GM19025 (cell line): Measurements from ENCODE around the gene OSBPL10.
"Not testable (repeated sequence)": the region's sequence is repeated elsewhere in the genome, so short reads cannot be mapped to it uniquely, and the experiment has no call there.

ENCODE experiments used
- ATAC-seq: cut with Tn5 transposase; IDR thresholded peaks from one replicate; pipeline ENCODE4 v1.9.1; 2021; ENCODE audit warnings: mild to moderate bottlenecking, low read depth, moderate library complexity; ENCODE audit not compliant: unreplicated experiment

The OSBPL10 gene

GRCh38 chr3:31862666-31863279 lies 118.3 kb downstream of the OSBPL10 start:
- ATAC-seq: no peak

DNA sequence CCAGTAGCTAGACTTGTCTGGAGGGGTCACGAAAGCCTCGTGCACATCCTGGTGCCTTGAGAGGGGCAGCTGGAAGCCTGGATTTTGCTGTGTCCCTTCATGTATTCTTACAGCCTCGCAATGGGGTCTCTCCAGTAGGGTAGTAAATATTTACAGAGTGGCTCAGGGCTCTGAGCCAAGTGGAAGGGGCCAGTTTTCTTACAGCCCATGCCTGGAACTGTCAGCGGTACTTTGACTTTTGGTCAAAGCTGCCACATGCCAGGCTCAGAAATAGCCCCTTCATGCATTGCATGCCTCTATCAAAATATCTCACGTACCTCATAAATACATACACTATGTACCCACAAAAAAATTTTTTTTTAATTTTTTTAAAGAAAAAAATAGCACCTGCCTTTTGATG lies 119.2 kb downstream of the OSBPL10 start:
- no peak for ATAC-seq

GRCh38 chr3:31860642-31861041 lies 120.4 kb downstream of the OSBPL10 start:
- ATAC-seq: not testable (repeated sequence)

DNA sequence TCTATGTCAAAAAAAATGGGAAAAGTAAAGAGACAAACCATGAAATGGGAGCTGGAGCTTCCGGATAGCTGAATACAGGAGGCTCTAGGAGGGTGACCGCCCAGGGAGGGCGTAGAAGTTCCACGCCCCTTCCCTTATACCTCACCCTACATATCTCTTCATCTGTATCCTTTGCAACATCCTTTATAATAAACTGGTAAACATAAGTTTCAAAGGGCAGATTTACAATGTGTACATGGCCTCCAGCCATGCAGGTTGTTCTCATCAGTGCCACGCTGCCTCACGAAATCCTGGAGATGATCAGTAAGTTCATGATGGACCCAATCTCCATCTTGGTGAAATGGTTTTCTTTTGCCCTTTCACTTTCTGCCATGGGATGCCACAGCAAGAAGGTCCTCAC lies 121.8 kb downstream of the OSBPL10 start:
- no peak for ATAC-seq

DNA sequence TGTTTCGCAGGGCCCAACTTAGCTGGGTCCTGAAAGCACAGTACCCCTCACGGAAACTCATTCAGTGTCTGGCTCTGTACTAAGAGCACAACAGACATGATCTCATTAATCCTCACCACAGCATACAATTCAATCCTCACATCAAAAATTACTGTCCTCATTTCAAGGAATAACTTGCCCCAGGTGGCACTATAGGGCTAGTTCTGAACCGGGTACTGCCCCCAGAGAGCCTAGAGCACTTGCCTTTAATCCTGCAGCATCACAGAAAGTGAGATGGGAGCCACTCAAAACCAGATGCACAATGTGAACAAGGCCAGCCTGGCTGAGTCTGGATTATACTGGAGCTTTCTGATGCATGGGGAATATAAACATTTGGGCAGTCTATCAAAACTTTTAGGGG lies 122.6 kb downstream of the OSBPL10 start:
- ATAC-seq: no peak

DNA sequence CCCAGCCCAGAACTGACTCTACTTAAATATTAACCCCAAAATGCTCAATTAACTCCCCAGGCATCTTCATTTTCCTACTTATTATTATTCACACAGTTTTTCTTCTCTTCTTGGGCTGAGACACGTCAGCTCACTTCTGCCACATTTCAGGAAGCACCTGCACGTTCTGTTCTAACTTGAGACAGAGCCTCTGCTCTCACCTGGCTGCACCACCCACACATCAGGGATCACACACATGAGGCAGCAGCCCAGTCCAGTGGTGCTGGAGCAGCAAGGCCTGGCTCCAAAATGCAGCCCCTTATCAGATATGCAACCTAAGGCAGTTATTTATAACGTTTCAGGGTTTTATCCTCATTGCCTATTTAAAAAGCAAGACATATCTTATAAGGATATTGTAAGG lies 127.5 kb downstream of the OSBPL10 start:
- ATAC-seq: no peak

DNA sequence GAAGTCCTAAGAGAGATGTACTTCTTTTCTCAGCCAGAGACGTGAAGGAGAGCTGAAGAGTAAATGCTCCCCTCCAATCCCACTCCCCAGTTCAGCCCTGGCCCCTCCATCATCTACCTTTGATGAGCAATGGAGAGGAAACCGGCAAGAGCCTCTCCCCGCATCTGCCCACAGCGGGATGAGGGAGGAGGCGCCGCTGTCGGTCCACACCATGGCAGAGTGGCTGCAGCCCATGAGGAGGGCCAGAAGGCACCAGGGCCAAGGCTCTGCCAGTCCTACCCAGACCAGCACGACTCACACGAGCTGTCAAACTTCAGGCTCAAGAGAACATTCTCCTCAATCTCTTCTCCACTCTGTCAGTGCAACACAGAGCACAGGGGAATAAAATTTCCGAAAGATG lies 129.8 kb downstream of the OSBPL10 start:
- no peak for ATAC-seq

DNA sequence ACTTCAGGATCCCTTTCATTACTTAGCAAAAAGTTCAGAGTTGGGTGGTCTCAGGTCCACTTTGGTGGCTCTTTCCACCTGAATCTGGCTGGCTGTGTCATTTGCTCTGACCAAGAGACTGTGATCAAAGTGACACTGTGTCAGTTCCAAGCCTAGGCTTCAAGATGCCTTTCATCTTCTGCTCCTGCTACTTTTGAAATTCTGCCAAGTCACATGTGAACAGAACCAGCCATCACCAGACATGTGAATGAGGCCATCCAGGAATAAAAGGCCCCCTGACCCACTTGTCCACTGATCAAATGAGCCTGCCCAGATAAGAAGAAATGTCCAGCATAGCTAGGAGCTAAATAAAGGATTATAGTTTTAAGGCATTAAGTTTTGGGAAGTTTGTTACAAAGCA lies 132.2 kb downstream of the OSBPL10 start:
- no peak for ATAC-seq

DNA sequence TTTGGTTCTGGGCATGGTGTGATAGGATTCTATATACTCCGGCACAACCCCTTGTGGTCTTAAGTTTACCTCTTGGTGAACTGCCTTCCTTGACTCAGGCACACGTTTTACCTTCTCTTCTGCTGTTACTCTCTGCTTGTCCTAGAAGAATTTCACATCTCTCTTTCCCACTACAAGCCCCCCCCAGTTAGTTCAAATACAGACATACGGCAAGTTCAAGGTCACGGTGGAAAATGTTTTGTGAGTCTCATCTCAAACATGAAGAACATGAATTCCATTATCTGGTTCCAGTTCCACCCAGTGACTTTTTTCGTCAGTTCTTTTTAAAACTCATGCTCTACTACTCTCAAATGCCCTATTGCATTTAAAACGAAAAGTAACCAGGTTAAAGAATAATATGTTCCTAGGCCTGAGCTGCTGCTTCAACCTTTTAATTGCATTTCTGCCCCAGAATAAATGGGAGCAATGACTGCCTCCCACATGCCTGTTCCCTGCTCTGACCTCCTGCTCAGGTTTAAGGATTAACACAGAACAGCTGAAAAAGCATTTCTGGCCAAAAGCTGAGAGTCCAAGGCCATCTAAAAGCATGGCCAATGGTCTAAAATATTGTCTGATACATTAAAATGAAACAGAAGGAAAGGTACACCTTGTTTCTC lies 132.8 kb downstream of the OSBPL10 start:
- no peak for ATAC-seq

DNA sequence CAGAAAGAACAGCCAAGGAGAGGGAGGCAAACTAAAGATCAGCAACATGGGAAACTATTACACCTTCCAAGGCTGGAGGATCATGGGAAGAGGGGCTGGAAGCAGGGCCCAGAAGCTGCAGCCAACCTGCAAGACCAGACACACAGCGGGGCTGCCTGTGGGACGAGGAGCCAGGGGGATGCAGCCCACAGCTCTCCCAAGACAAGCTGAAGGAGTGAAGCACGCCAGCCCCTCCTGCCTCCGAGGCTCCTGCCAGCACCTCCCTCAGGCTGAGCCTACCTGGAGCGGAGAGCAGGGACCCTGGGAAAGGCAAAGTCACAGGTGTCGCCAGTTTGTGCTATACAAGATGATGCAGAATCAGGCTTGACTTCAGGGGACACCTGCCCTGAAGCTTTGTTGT lies 133.3 kb downstream of the OSBPL10 start:
- no peak for ATAC-seq

- ATAC-seq: no peak
Measured at GRCh38 chr3:31841515-31841914, 139.5 kb downstream of the OSBPL10 start.

DNA sequence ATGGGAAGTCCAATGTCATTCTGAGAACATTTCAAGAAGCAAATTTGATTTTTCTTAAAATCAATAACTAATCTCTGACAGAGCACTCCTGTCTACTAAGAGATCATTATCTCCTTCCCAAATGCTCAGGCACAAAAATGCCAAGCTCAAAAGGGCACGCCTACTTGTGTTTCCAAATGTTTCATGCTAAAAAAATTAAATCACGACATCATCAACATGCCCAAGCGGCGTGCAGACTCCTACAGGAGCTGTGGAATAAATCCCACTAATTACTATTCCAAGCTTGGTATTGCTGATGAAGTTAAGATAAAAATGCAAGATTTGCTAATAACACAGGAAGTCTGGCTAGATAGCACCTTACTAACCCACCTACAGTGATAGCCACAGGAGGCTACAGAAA lies 140.8 kb downstream of the OSBPL10 start:
- no peak for ATAC-seq

GRCh38 chr3:31839144-31839917 lies 141.7 kb downstream of the OSBPL10 start:
- no peak for ATAC-seq

DNA sequence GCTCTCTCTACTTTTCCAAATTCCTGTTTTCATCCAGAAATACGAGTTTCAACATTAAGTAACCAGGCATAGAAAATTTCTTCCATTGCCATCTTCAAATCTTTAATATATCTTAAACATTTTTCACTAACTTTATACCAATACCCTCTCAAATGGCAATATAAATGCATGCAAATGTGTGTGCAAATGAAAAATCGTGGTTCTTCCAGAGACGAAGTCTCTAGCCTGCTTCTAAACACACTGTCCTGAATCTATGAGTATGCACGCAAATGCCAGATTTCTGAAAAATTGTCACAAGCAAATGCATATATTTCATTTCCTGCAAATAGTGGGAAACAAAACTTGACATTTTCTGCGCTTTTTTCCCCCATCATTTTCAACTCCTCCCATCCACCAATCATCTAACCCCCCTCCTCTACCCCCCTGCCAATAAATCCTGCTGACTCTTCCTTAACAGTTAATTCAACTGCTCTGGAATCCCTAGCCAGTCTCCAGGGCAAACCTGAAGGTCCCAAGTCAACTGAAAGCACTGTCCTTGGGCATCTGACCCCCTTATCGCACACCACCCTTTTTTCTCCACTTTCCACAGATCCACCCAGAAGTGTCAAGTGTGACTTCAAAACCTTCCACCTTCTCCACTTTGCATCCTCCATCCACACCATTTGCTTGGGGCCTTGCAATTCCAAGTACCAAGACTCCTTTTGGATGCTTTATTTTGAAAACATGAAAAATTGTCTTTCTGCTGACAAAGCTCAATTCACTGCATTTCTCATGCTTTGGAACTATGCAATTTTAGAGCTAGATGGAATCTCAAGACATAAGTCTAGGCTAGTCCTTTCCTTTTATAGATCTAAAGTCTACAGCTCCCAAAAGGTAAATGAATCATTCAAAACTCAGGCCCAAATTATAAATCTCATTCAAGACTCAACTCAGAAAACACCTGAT lies 144.7 kb downstream of the OSBPL10 start:
- no peak for ATAC-seq

DNA sequence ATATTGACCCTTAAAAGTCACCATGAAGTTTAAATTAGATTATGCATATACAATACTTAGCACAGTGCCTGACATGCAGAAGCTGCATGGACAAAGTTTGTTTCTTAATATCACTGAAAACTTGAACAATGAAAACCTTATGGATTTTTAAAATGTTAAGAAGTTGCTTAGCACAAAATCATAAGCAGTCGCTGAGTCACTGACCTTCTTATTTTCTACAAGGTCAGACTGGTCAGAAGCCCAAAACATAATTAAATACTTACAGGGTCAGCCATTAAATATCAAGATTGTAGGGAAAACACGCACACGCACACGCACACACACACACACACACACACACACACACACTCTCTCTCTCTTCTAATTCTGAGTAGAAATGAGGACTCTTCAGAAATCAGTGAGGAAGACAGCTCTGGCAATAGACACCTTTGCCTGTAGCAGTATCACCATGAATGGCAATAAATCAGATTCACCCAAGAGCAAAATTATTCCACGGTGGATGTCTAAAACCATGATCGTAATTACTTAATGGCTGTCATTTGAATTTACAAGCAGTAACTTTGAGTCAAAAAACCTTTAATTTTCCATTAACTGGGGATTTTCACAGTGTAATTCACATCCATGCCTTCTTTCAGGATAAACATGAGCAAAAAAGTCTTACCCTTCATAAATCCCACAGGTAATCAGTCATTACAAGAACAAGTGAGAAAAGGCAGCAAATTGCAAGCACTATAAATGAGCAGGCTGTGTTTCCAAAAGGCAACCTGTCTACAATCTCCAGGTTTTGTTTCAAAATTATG lies 147.5 kb downstream of the OSBPL10 start:
- no peak for ATAC-seq

- ATAC-seq: no peak
Measured at GRCh38 chr3:31832551-31832950, 148.5 kb downstream of the OSBPL10 start.

DNA sequence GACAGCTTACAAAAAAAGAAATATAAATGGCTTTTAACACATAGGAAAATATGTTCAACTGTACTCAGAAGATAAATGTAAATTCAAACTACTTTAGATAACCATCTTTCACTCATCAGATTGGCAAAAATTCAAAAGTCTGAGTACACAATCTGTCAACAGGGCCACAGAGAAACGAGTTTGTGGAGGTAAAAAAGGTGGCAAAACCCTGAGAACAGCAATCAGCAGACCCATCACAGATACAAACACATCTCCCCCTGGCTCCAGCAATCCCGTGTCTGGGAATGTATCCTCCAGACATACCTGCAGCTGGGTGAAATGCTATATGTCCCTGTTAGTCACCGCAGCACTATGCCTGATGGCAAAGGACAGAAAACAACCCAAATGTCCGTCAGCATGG lies 149.5 kb downstream of the OSBPL10 start:
- ATAC-seq: no peak

- no peak for ATAC-seq
Measured at GRCh38 chr3:31829826-31830426, 151.1 kb downstream of the OSBPL10 start.

- ATAC-seq: no peak
Measured at GRCh38 chr3:31829010-31829409, 152.1 kb downstream of the OSBPL10 start.

DNA sequence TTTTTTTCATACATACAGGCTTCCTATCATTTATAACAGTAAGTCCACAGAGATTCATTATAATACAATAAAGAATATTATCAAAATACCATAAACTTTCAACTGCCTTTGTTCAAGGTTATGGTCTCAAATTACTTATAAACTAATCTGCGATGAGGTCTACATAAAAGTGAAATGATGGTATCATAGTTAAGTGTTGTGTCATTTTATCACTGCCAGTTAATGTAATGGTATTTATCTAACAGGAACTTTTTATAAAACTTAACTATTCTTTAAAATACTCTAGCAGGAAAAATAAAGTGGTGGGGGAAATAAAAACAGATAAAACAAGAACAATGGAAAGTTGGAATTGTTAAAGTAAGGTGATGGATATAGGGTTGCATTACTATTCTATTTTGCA lies 153.1 kb downstream of the OSBPL10 start:
- no peak for ATAC-seq
